ENCODE measurements around the gene HUS1B. TPM values are rescaled to one million over a fixed set of nuclear protein-coding genes. Genes with fewer than 3 reads are reported as not detected.

Gene HUS1B
- total and polyA plus RNA-seq, 2 of the 13 experiments (the other 11 are each of a cell fraction or from before 2014, with no cell fraction given) = 0.18 to 0.40 TPM

DNA sequence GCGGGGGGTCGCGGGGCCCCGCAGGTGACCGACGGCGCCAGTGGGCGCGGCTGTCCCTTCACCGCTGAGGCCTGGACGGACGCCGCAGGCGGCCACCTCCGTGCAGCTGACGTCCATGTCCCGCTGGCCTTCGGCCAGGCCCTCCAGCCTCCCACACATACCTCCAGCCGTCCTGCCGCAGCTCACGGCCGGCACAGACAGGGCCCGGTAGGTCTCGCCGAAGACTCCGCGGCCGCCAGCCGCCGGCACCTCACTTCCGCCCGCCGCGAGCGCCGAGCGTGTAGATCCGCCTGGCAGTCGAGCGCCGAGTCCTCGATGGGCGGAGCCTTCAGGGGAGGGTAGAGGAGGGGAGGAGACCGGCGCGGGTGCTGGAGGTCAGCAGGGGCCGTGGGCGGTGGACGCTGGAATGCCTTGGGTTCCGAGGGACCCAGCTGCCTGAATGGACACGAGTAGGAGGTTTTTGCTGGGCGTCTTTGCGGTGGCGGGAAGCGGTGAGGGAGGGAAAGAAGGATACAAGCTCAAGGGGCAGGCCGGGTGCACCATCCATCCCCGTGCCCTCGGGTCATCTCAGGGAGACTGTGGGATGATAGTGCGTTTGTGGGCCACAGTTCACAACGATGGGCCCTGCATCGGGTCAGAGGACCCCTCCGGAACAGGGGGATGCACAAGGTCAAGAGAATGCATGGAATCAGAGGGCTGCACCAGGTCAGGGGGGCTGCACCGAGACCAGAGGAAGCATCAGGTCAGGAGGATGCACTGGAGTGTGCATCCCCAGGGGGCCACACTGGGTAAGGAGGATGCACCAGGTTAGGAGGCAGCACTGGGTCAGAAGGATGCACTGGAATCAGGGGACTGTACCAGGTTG lies 36.2 kb upstream of the HUS1B start, which contains the start of gene EXOC2 (continued):
- TF ChIP-seq, protein P1, sequence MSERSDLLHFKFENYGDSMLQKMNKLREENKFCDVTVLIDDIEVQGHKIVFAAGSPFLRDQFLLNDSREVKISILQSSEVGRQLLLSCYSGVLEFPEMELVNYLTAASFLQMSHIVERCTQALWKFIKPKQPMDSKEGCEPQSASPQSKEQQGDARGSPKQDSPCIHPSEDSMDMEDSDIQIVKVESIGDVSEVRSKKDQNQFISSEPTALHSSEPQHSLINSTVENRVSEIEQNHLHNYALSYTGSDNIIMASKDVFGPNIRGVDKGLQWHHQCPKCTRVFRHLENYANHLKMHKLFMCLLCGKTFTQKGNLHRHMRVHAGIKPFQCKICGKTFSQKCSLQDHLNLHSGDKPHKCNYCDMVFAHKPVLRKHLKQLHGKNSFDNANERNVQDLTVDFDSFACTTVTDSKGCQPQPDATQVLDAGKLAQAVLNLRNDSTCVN (CRISPR knock-in tag; IDR thresholded peaks at IDR 0.05; ENCODE audit: borderline replicate concordance) = peak; percentile 81
- TF ChIP-seq RNF2 (conservative IDR thresholded peaks at IDR 0.05; ENCODE audit: low read depth) (peak; percentile 91), ZNF207 (IDR thresholded peaks at IDR 0.05; ENCODE audit: borderline replicate concordance) (no peak), ZNF703 (CRISPR knock-in tag; IDR thresholded peaks at IDR 0.05; ENCODE audit: borderline replicate concordance) (no peak), HNRNPLL (IDR thresholded peaks at IDR 0.05; ENCODE audit: low read depth, low read length, poor library complexity, severe bottlenecking) (peak; percentile 84), ZNF510 (CRISPR knock-in tag; IDR thresholded peaks at IDR 0.05; ENCODE audit: low read depth) (peak; percentile 67; the same call in 1 of the 2 replicates), ZNF619 (CRISPR knock-in tag; IDR thresholded peaks at IDR 0.05) (peak; percentile 30; the same call in 1 of the 2 replicates)
- TF ChIP-seq, protein P2, sequence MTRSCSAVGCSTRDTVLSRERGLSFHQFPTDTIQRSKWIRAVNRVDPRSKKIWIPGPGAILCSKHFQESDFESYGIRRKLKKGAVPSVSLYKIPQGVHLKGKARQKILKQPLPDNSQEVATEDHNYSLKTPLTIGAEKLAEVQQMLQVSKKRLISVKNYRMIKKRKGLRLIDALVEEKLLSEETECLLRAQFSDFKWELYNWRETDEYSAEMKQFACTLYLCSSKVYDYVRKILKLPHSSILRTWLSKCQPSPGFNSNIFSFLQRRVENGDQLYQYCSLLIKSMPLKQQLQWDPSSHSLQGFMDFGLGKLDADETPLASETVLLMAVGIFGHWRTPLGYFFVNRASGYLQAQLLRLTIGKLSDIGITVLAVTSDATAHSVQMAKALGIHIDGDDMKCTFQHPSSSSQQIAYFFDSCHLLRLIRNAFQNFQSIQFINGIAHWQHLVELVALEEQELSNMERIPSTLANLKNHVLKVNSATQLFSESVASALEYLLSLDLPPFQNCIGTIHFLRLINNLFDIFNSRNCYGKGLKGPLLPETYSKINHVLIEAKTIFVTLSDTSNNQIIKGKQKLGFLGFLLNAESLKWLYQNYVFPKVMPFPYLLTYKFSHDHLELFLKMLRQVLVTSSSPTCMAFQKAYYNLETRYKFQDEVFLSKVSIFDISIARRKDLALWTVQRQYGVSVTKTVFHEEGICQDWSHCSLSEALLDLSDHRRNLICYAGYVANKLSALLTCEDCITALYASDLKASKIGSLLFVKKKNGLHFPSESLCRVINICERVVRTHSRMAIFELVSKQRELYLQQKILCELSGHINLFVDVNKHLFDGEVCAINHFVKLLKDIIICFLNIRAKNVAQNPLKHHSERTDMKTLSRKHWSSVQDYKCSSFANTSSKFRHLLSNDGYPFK (CRISPR knock-in tag; IDR thresholded peaks at IDR 0.05; ENCODE audit: borderline replicate concordance) = peak; percentile 79; the same call in 1 of the 2 replicates
- TF ChIP-seq, protein P3, sequence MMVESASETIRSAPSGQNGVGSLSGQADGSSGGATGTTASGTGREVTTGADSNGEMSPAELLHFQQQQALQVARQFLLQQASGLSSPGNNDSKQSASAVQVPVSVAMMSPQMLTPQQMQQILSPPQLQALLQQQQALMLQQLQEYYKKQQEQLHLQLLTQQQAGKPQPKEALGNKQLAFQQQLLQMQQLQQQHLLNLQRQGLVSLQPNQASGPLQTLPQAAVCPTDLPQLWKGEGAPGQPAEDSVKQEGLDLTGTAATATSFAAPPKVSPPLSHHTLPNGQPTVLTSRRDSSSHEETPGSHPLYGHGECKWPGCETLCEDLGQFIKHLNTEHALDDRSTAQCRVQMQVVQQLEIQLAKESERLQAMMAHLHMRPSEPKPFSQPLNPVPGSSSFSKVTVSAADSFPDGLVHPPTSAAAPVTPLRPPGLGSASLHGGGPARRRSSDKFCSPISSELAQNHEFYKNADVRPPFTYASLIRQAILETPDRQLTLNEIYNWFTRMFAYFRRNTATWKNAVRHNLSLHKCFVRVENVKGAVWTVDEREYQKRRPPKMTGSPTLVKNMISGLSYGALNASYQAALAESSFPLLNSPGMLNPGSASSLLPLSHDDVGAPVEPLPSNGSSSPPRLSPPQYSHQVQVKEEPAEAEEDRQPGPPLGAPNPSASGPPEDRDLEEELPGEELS (CRISPR knock-in tag; IDR thresholded peaks at IDR 0.05) = peak; percentile 42; the same call in 1 of the 2 replicates
- TF ChIP-seq, protein P4, sequence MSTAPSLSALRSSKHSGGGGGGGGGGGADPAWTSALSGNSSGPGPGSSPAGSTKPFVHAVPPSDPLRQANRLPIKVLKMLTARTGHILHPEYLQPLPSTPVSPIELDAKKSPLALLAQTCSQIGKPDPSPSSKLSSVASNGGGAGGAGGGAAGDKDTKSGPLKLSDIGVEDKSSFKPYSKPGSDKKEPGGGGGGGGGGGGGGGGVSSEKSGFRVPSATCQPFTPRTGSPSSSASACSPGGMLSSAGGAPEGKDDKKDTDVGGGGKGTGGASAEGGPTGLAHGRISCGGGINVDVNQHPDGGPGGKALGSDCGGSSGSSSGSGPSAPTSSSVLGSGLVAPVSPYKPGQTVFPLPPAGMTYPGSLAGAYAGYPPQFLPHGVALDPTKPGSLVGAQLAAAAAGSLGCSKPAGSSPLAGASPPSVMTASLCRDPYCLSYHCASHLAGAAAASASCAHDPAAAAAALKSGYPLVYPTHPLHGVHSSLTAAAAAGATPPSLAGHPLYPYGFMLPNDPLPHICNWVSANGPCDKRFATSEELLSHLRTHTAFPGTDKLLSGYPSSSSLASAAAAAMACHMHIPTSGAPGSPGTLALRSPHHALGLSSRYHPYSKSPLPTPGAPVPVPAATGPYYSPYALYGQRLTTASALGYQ (CRISPR knock-in tag; IDR thresholded peaks at IDR 0.05) = 0 out of 2 replicates have a peak, but pooled peaks have one; percentile 74
- TF ChIP-seq, protein P5, sequence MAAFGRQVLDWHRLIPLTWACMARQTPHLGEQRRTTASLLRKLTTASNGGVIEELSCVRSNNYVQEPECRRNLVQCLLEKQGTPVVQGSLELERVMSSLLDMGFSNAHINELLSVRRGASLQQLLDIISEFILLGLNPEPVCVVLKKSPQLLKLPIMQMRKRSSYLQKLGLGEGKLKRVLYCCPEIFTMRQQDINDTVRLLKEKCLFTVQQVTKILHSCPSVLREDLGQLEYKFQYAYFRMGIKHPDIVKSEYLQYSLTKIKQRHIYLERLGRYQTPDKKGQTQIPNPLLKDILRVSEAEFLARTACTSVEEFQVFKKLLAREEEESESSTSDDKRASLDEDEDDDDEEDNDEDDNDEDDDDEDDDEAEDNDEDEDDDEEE (CRISPR knock-in tag; IDR thresholded peaks at IDR 0.05) = peak; percentile 97
- TF ChIP-seq, protein P6, sequence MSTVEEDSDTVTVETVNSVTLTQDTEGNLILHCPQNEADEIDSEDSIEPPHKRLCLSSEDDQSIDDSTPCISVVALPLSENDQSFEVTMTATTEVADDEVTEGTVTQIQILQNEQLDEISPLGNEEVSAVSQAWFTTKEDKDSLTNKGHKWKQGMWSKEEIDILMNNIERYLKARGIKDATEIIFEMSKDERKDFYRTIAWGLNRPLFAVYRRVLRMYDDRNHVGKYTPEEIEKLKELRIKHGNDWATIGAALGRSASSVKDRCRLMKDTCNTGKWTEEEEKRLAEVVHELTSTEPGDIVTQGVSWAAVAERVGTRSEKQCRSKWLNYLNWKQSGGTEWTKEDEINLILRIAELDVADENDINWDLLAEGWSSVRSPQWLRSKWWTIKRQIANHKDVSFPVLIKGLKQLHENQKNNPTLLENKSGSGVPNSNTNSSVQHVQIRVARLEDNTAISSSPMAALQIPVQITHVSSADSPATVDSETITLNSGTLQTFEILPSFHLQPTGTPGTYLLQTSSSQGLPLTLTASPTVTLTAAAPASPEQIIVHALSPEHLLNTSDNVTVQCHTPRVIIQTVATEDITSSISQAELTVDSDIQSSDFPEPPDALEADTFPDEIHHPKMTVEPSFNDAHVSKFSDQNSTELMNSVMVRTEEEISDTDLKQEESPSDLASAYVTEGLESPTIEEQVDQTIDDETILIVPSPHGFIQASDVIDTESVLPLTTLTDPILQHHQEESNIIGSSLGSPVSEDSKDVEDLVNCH (CRISPR knock-in tag; IDR thresholded peaks at IDR 0.05) = no peak
